HAP-1 (cell line): ENCODE measurements around the gene PGA5.

ENCODE experiments used
- DNase-seq, 2 experiments: peaks; one replicate each; pipeline ENCODE4 v3.0.0-alpha.2; 2016 to 2020; ENCODE audit warnings: low spot score in 2 of 2
- H3K27me3 ChIP-seq: fragments of 250-450 bp; sonication (Bioruptor Pico); 2 replicates; pipeline ENCODE4 v1.5.1; 2020; ENCODE audit warnings: low read depth, mild to moderate bottlenecking, moderate library complexity
- H3K36me3 ChIP-seq: fragments of 250-450 bp; sonication (Bioruptor Pico); replicated peaks from 2 replicates; pipeline ENCODE4 v1.5.1; 2020; ENCODE audit warnings: mild to moderate bottlenecking
- H3K4me1 ChIP-seq: fragments of 250-450 bp; sonication (Bioruptor Pico); 2 replicates; pipeline ENCODE4 v1.5.1; 2020; ENCODE audit warnings: mild to moderate bottlenecking
- H3K4me3 ChIP-seq: fragments of 250-450 bp; sonication (Bioruptor Pico); 2 replicates; pipeline ENCODE4 v1.5.1; 2020; ENCODE audit warnings: mild to moderate bottlenecking, moderate library complexity
- H3K9me3 ChIP-seq: fragments of 250-450 bp; sonication (Bioruptor Pico); 2 replicates; pipeline ENCODE4 v1.5.1; 2020; ENCODE audit warnings: mild to moderate bottlenecking, moderate library complexity
- in situ Hi-C: fragments of 300-500 bp; cut with MboI; formaldehyde crosslinking; loops from 3 replicates; pipeline ENCODE4 v1.14.3; 2020; ENCODE audit warnings: low sequenced_read_pairs, inconsistent platforms, mixed read lengths

The PGA5 gene

DNA sequence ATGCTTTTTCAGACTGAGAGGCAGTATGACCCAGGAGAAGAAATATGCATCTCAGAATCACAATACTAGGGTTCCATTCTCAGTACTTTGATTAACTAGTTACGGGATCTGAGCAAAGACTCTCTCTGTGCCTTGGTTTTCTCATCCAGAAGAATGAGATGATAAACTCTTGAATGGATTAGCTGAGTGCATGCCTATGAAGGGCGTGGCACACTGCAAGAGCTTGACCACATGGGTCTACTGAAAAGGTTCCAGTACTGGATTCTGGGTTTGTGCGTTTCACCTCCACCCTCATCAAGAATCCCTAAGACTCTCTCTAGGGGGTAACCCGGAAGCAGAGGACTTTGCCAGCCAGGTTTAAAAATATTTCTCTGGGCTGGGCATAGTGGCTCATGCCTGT is 25.6 kb downstream of the PGA5 start:
- in situ Hi-C loops, result no loop called here
- Histone ChIP-seq H3K36me3 (no peaks in the 10 kb centered on the region; the same call in 1 of the 2 replicates), H3K4me1 (peaks cover 5% of the 10 kb centered on the region; the same call in 1 of the 2 replicates), H3K4me3 (no peak overlapping the region), H3K27me3 (no peaks in the 10 kb centered on the region), H3K9me3 (no peaks in the 10 kb centered on the region)
- peak; percentile 19 to 21 for DNase-seq

DNA sequence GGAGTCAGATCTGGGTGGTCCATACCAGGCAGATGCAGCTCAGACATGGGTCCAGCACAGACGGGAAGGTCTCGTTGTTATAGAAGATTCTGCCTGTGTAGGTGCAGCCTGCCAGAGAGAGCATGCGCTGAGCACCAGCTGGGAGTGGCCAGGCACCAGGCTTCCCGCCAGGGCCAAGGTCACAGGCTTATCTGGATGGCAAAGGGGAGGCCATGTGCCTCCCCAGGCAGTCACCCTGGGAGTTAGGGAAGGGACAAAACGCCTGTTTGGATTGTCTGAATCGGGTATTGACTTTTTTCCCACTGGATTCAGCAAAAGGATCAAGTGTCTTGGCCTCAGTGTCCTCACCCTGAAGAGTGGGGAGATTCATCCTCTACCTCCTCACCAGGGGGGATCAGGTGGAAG is 26.5 kb downstream of the PGA5 start:
- no peaks in the 10 kb centered on the region for H3K9me3 ChIP-seq

DNA sequence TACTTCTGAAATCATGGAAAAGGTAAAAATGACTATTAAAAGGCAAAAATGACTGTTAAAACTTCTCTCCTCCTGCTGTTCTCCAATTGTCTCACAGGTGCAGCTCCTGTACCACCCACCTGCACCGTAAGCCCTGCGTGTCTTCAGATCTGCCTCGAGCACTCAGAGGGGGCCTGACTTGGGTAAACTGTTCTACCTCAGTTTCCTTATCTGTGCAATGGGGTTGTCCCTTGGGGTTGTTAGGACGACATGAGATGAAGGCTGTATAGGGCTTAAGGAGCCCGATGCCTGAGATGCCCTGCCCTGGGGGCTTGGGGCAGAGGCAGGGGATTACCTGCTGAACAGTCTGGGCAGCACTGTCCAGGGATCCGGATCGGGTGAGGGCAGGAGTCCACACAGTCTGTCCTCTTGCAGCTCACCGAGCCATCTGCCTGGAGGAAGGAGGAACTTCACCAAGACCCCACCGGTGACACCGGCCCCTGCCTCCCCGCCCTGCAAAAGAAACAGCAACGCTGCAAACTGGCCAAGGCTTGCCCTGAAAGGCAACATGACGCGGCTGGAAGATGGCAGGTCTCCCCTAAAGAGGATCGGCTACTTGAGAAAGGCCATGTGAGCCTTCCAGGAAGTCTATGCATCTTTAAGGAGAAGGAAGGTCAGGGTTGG is 27.7 kb downstream of the PGA5 start:
- H3K4me3 ChIP-seq, result no peak overlapping the region
- DNase-seq, result no peak
- in situ Hi-C loops, result no loop called here
- H3K27me3 ChIP-seq, result no peaks in the 10 kb centered on the region
- H3K36me3 ChIP-seq, result no peaks in the 10 kb centered on the region; the same call in 1 of the 2 replicates
- H3K9me3 ChIP-seq, result no peaks in the 10 kb centered on the region
- peaks cover 5% of the 10 kb centered on the region; the same call in 1 of the 2 replicates for H3K4me1 ChIP-seq

More for the DNA sequence above, 26.5 kb downstream of the PGA5 start:
- Histone ChIP-seq H3K27me3 (no peaks in the 10 kb centered on the region), H3K4me3 (no peak overlapping the region), H3K36me3 (no peaks in the 10 kb centered on the region; the same call in 1 of the 2 replicates), H3K4me1 (peaks cover 5% of the 10 kb centered on the region; the same call in 1 of the 2 replicates)
- DNase-seq, result no peak
- in situ Hi-C loops, result no loop called here

DNA sequence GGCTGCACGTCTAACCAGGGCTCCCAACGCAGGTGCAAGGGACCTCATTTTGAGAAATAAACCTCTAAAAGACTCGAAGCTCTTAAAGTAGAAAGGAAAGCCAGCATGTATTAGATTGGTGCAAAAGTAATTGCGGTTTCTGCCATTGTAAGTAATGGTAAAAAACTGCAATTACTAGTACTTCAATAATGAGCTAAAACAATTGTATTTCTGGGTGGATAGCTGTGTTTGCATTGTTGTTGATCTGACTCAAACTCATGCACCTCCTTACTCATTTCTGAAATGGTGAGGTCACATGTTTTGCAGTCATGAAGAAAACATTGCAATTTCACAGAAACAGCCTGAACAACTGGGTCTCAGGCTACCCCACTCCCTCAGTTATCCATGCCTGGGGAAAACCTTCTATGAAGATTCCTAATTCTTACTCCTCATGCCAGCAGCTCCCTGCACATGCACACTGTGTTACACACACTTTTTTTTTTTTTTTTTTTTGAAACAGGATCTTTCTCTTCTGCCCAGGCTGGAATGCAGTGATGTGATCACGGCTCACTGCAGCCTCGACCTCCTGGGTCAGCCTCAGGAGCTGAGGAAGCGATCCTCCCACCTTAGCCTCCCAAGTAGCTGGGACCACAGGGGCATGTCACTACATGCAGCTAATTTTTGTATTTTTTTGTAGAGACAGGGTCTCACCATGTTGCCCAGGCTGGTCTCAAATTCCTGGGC is 29.5 kb downstream of the PGA5 start:
- no peak for DNase-seq
- in situ Hi-C loops, result no loop called here
- Histone ChIP-seq H3K4me3 (no peak overlapping the region), H3K36me3 (no peaks in the 10 kb centered on the region; the same call in 1 of the 2 replicates), H3K27me3 (no peaks in the 10 kb centered on the region), H3K9me3 (no peaks in the 10 kb centered on the region), H3K4me1 (peaks cover 5% of the 10 kb centered on the region; the same call in 1 of the 2 replicates)

DNA sequence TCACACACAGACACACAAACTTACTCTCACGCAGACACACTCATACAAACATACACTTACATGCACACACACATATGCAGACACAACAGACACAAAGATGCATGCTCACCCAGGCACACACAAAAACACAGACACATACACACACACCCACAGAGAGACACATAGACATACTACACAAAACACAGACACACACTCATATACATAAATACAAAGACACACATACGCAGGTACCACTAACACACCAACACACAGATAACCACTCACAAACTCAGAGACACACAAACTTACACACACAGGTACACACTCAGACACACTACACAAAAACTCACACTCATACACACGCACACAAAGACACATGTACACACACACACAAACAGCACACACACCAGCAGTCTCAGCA is 31.8 kb downstream of the PGA5 start:
- H3K4me1 ChIP-seq, result no peaks in the 10 kb centered on the region
- no peaks in the 10 kb centered on the region; the same call in 1 of the 2 replicates for H3K36me3 ChIP-seq
- no peaks in the 10 kb centered on the region for H3K9me3 ChIP-seq
- no peak for DNase-seq
- H3K4me3 ChIP-seq, result no peak overlapping the region
- no peaks in the 10 kb centered on the region for H3K27me3 ChIP-seq
- in situ Hi-C loops, result no loop called here

DNA sequence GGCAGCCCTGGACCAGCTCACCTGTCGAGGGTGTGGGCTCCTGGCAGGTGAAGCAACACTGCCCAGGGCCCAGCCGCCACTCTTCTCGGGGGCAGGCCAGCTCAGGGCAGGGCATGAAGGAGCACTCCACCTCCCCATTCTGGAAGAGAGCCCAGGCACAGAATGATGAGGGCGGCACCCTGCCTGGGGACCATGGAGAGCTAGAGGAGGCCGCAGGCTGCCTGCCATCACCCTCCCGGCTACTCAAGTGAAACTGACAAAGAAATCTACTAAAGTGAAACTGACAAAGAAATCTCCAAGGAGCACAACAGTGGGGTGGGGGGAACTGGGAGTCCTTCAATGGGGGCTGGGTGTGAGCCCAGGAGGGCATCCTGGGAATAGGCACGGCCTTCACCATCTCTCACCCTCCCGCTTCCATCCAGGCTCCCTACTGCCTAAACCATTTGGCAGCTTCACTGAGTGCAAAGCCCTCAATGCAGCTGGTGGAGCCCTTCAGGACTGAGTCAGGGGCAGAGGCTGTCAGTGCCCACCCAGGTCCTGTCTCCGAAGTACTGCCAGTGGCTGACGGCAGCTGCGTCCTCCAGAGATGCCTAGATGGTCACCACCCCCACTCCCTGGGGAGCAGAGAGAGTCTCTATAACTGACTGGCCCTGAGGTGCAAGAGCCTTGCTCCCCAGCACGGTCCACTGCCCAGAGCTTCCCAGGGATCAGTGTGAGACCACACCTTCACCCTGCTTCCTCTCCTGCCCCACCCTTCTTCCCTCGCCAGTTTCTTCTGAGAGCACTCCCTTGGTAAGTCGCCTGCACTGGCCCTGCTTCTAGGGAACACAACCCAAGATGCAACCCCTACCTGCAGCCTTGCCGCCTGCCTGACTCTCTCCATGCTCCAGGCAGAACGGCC is 32.5 kb downstream of the PGA5 start:
- no peaks in the 10 kb centered on the region; the same call in 1 of the 2 replicates for H3K36me3 ChIP-seq
- no peak for DNase-seq
- H3K27me3 ChIP-seq, result no peaks in the 10 kb centered on the region
- H3K4me3 ChIP-seq, result no peak overlapping the region
- no peaks in the 10 kb centered on the region for H3K9me3 ChIP-seq
- H3K4me1 ChIP-seq, result no peaks in the 10 kb centered on the region
- in situ Hi-C loops, result no loop called here

DNA sequence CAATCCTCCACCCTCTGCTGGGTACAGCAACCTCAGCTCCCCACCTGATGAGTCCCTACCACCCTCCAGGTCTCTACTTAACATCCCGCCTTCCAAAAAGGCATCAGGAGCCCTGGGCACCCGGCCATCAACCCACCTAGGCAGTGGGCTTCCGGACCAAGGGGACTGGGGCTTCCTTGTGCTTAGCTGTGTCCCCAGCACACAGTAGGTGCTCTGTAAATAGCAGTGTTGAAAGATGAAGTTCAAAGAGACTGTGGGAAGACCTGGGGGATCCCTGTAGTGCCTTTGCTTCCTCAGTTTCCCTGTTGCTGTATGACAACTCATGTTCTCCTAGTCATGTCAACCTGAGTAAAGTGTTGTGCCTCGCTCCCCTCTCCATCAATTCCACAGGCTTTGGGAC is 33.1 kb downstream of the PGA5 start:
- no peaks in the 10 kb centered on the region for H3K27me3 ChIP-seq
- H3K4me3 ChIP-seq, result no peak overlapping the region
- in situ Hi-C loops, result no loop called here
- no peaks in the 10 kb centered on the region for H3K4me1 ChIP-seq
- DNase-seq, result no peak
- no peaks in the 10 kb centered on the region for H3K9me3 ChIP-seq
- H3K36me3 ChIP-seq, result no peaks in the 10 kb centered on the region; the same call in 1 of the 2 replicates

DNA sequence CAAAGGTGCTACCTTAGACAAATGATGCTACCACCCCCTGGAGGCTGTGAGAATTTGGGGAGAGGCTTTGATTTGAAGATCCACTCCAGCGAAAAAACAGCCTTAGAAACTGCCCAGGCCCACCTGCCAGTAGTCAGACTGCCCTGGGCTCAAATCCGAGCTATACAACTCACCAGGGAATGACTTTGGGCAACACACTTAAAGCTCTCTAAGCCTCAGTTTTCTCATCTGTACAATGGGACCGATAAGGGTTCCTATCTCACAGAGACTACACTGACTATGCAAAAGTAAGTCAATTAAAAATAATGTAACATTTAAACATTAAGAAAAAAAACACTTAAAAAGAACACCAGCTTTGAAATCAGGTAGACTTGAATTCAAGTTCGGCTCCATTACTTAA is 34.2 kb downstream of the PGA5 start:
- Histone ChIP-seq H3K4me1 (no peaks in the 10 kb centered on the region), H3K4me3 (no peak overlapping the region), H3K36me3 (no peaks in the 10 kb centered on the region; the same call in 1 of the 2 replicates), H3K27me3 (no peaks in the 10 kb centered on the region), H3K9me3 (no peaks in the 10 kb centered on the region)
- in situ Hi-C loops, result no loop called here
- no peak for DNase-seq

DNA sequence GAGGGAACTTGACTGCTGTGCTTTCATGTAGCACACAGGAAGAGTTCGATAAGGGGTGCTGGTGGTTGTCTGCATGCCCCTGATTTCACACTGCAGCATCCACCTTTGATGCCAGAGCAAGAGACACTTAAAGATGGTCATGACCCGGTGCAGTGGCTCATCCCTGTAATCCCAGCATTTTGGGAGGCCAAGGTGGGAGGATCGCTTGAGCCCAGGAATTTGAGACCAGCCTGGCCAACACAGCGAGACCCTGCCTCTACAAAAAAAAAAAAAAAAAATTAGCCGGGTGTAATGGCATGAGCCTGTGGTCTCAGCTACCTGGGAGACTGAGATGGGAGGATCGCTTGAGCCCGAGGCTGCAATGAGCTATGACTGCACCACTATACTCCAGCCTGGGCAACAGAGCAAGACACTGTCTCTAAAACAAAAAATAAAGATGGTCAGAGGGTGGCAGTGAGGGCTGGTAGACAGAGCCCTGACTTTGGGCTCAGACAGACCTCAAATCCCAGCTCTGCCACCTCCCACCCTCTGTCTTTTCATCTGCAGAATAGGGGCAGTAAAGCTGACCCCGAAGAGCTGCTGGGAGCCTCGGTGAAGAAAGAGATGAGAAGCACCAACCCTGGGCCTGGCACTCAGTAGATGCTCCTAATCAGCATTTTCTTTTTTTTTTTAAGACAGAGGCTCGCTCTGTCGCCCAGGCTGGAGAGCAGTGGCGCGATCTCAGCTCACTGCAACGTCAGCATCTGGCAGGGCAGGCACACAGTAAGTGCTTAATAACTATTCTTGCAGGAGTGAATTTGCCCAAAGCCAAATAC is 36.4 kb downstream of the PGA5 start:
- no peak for DNase-seq
- in situ Hi-C loops, result no loop called here
- Histone ChIP-seq H3K36me3 (no peaks in the 10 kb centered on the region), H3K4me1 (no peaks in the 10 kb centered on the region), H3K27me3 (no peaks in the 10 kb centered on the region), H3K9me3 (no peaks in the 10 kb centered on the region), H3K4me3 (no peak overlapping the region)

DNA sequence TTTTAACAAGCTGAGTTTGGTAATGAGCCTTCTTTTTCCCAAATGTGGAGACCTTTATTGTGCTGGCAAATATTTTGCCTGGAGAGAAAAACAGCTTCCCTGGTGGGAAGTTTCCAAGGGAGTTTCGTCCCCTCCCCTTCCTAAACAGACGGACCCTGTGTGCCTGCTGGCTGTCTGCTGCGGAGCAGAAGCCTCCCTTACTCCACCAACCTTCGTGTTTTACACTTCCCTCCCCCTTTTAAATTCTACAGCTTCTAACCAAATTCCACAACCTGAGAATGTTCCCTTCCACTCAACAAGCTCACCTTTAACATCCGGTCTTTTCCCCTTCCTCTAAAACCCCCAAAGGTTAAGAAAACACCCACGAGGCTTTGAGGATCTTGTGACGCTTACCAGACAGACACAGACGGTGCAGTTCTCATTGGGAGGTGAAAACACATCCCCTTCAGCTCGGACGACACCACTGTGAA is 37.1 kb downstream of the PGA5 start:
- no peaks in the 10 kb centered on the region for H3K4me1 ChIP-seq
- DNase-seq, result no peak
- H3K36me3 ChIP-seq, result no peaks in the 10 kb centered on the region
- H3K27me3 ChIP-seq, result no peaks in the 10 kb centered on the region
- in situ Hi-C loops, result no loop called here
- no peak overlapping the region for H3K4me3 ChIP-seq
- H3K9me3 ChIP-seq, result no peaks in the 10 kb centered on the region

DNA sequence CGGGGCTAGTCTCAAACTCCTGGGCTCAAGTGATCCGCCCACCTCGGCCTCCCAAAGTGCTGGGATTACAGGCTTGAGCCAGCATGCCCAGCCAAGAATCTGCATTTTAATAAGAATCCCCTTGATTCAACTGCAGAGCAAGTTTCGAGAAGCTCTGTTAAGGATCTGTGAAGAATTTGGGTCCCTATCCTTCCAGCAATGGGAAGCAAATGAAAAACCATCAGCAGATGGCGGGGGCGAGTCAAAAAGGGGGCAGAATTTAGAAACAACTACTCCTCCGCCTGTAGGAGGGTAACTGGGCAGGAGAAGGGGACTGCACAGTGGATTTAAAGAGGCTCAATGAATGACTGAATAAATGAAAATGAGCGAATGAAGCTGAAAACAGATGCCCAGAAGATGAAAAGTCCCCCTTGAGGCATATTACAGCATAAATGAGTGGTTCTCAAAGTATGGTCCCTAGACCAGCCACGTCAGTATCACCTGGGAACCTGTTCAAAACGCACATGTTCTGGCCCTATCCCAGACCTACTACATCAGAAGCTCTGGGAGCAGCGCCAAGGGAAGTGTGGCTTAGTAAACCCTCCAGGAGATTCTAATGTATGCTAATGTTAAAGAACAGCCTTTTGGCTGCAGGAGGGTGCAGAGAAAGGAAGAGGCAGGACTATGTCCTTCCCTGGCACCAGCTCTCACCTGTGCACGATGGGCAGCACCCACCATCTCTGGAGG is 39.1 kb downstream of the PGA5 start:
- no peak for DNase-seq
- H3K27me3 ChIP-seq, result no peaks in the 10 kb centered on the region
- no peaks in the 10 kb centered on the region for H3K36me3 ChIP-seq
- no peaks in the 10 kb centered on the region for H3K4me1 ChIP-seq
- H3K9me3 ChIP-seq, result no peaks in the 10 kb centered on the region
- in situ Hi-C loops, result no loop called here
- H3K4me3 ChIP-seq, result no peak overlapping the region

DNA sequence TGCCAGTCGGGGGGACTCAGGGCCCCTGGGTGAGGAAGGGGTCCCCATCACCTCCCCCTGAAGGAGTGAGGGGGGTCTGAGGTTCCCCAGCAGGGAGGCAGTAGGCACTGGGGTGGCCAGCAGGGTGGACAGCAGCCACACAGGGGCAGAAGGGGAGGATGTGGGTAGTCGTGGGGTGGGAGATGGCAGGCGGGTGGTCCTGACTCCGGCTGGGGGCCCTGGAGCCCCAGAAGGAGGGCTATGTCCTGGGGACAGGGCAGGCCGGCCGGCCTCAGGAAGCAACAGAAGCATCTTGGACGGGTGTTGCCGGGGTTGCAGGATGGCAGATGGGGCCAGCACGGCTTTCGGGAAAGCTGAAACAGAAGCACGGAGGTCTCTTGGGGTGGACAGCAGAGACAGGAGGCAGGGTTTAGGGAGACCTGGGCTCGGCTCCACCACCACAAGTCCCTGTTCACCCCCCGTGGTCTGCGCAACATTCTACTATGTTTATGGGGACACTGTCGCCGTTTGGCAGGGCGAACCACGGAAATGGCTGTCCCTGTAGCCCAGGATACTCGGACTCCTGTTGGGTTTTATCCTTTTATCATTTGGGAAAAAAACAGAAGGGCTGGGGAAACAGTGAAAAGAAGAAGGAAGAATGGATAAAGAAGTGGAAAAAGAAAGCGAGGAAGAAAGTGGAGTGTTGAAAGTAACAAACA is 40.1 kb downstream of the PGA5 start:
- H3K9me3 ChIP-seq, result no peaks in the 10 kb centered on the region
- H3K4me3 ChIP-seq, result no peak overlapping the region
- no peaks in the 10 kb centered on the region for H3K36me3 ChIP-seq
- no peaks in the 10 kb centered on the region for H3K4me1 ChIP-seq
- in situ Hi-C loops, result no loop called here
- H3K27me3 ChIP-seq, result no peaks in the 10 kb centered on the region
- DNase-seq, result no peak
